AG09309 (cell line): Measurements from ENCODE around the gene AP3B2.

Experiments used
- DNase-seq: peaks from one replicate; pipeline ENCODE4 v3.0.0-alpha.2; 2010; ENCODE audit warnings: low read depth
- H3K4me3 ChIP-seq: 2 replicates; pipeline ENCODE4 v1.5.1; 2011; ENCODE audit warnings: mild to moderate bottlenecking, low read depth, low read length, moderate library complexity; ENCODE audit not compliant: control insufficient read depth
- TF ChIP-seq, protein P1 (sequence below): IDR thresholded peaks from 2 replicates; pipeline ENCODE4 v1.5.1; 2011; ENCODE audit warnings: mild to moderate bottlenecking, low read depth, low read length, inconsistent platforms; ENCODE audit not compliant: insufficient read depth, control insufficient read depth; ENCODE audit errors: missing control alignments

Gene AP3B2

DNA sequence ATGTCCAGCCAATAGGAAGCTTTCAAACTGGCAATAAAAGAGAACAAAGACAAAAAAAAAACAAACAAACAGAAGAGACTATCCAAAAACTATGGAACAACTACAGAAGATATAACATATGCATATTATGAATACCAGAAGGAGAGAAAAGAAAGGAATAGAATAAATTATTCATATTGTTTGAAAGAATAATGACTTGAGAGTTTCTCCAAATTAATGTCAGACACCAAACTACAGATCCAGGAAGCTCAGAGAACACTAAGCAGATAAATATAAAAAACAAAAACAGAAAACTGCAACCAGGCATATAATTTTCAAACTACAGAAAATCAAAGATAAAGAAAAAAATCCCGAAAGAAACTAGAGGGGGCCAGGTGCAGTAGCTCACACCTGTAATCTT is 34.1 kb upstream of the AP3B2 start:
- TF ChIP-seq, protein P1, sequence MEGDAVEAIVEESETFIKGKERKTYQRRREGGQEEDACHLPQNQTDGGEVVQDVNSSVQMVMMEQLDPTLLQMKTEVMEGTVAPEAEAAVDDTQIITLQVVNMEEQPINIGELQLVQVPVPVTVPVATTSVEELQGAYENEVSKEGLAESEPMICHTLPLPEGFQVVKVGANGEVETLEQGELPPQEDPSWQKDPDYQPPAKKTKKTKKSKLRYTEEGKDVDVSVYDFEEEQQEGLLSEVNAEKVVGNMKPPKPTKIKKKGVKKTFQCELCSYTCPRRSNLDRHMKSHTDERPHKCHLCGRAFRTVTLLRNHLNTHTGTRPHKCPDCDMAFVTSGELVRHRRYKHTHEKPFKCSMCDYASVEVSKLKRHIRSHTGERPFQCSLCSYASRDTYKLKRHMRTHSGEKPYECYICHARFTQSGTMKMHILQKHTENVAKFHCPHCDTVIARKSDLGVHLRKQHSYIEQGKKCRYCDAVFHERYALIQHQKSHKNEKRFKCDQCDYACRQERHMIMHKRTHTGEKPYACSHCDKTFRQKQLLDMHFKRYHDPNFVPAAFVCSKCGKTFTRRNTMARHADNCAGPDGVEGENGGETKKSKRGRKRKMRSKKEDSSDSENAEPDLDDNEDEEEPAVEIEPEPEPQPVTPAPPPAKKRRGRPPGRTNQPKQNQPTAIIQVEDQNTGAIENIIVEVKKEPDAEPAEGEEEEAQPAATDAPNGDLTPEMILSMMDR = no peak
- no peak overlapping the region for H3K4me3 ChIP-seq
- DNase-seq = no peak

DNA sequence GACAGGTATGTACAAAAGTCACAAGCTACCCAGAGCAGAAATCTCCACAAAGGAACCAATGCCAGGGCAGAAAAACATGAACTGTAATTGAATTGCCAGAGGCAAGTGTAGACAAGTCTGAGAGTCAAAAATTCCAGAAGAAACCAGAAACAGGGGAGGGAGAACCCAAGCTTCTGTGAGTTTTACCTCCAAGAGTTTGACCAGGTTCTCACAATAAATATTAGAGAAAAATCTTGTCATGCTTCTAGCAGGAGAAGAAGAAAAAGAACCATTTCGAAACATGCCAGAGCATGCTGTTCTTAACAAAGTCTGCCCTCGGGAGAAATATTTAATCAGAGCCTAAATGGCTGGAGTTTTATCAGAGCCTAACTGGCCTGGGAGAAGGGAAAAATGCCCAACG is 32.5 kb upstream of the AP3B2 start:
- no peak for DNase-seq
- H3K4me3 ChIP-seq = no peak overlapping the region
- TF ChIP-seq, protein P1 = no peak

DNA sequence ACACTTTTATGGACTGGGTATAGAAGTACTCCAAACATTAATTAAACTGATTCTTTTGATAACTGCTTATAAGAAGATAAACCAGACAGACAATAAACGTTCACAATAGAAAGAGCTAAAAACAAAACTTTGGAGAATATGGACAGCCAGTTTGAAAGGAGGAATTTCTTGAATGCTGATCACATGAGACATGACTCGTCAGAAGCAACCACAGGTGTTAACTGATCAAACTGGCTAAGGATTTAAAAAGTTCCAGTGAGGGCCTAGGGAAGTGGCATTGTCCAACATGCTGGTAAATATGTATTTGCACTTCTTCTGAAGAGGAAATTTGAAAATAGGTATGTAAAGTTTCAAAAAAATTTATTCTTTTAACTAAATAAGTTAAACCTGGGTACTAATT is 29.4 kb upstream of the AP3B2 start:
- H3K4me3 ChIP-seq = no peak overlapping the region
- no peak for DNase-seq
- TF ChIP-seq, protein P1 = no peak

DNA sequence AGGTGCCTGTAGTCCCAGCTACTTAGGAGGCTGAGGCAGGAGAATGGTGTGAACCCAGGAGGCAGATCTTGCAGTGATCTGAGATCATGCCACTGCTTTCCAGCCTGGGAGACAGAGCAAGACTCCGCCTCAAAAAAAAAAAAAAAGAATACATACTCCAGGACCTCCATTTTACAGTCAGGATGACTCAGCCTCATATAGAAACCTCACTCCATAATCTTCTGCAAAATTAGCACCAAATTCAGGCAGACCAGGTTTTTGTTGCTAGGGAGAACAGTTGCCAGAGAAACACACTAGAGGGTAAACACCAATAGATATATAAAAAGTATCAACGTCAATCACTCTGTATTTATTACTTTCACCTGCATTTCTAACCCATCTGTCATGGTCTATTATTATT is 28.3 kb upstream of the AP3B2 start:
- TF ChIP-seq, protein P1 = no peak
- no peak for DNase-seq
- no peak overlapping the region for H3K4me3 ChIP-seq

DNA sequence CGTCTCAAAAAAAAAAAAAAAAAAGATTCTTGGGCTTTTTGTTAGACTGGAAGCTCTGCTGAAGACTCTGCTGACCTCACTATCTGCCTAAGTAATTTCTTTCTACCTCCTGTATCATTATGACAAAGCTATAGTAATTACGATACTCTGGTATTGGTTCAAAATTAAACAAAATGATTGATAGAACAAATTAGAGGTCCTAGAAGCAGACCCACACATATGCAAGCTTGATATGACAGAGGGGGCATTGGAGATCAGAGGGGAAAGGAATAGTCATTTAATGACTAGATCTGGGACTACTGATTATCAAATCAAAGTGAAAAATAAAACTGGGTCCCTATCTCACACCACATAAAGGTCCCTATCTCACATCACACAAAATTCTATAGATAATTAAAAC is 21.9 kb upstream of the AP3B2 start:
- no peak overlapping the region for H3K4me3 ChIP-seq
- TF ChIP-seq, protein P1 = no peak
- DNase-seq = no peak

DNA sequence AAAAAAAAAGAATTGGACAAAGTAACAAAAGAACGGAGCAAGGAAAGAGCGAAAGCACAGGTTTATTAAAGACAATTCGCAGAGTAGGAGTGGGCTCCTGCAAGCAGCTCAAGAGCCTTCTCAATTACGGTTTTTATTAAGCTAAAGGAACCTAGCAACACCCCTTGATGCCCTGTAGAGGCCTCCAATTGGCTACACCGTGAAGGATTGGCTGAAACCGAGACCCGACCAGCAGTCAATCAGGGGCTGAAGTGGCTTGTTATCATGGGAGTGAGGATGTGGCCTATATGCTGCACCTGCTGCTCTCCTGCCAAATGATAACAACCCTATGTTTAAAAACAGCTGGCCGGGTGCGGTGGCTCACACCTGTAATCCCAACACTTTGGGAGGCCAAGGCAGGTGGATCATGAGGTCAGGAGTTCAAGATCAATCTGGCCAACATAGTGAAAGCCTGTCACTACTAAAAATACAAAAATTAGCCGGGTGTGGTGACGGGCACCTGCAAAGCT is 20.4 kb upstream of the AP3B2 start:
- DNase-seq = no peak

More for the DNA sequence above, 20.4 kb upstream of the AP3B2 start:
- TF ChIP-seq, protein P1 = no peak
- H3K4me3 ChIP-seq = no peak overlapping the region
